Peyer's patch (tissue), 4 donors: ENCODE data around the gene GJB2. TPM values are rescaled to one million over a fixed set of nuclear protein-coding genes. Genes with fewer than 3 reads are reported as not detected.
"Not testable (repeated sequence)": the region's sequence is repeated elsewhere in the genome, so short reads cannot be mapped to it uniquely, and the experiment has no call there.

Experiments used
- DNase-seq, 3 donors: peaks; one replicate each; pipeline ENCODE4 v3.0.0-alpha.2; 2017 to 2019
- H3K27ac ChIP-seq, 4 donors: fragments of 200-600 bp; sonication (generic); one replicate each; pipeline ENCODE4 v1.5.1; 2016 to 2019
- H3K27me3 ChIP-seq, 2 donors: fragments of 200-600 bp; sonication (generic); one replicate each; pipeline ENCODE4 v1.5.1; 2019
- H3K36me3 ChIP-seq, 3 donors: fragments of 200-600 bp; sonication (generic); one replicate each; pipeline ENCODE4 v1.5.1; 2016 to 2019
- H3K4me1 ChIP-seq, 4 donors: fragments of 200-600 bp; sonication (generic); one replicate each; pipeline ENCODE4 v1.5.1; 2016 to 2019
- H3K4me3 ChIP-seq, 4 donors: fragments of 200-600 bp; sonication (generic); 1 replicate in 3 of 4; 2 replicates in 1 of 4; pipeline ENCODE4 v1.5.1; 2016 to 2019; ENCODE audit warnings: mild to moderate bottlenecking in 1 of 4
- H3K9me3 ChIP-seq, 4 donors: fragments of 200-600 bp; sonication (generic); one replicate each; pipeline ENCODE4 v1.5.1; 2016 to 2019; ENCODE audit warnings: mild to moderate bottlenecking in 1 of 4
- CTCF ChIP-seq, 6 experiments: fragments of 450-650 bp in 4 of 6; fragments of 200-600 bp in 2 of 6; sonication (generic) in 1 of 6; IDR thresholded peaks; one replicate each; pipeline ENCODE4 v1.5.1; 2017 to 2019; ENCODE audit warnings: antibody characterized with exemption in 6 of 6, mild to moderate bottlenecking in 3 of 6, moderate library complexity in 1 of 6
- POLR2A ChIP-seq, 2 donors: fragments of 450-650 bp; IDR thresholded peaks; one replicate each; pipeline ENCODE4 v1.5.1; 2017; ENCODE audit warnings: antibody characterized with exemption in 2 of 2, mild to moderate bottlenecking in 2 of 2, moderate library complexity in 2 of 2
- total RNA-seq, 4 donors: library from RNA; depleted of rRNA; stranded (reverse); fragments of >200 nt; gene quantifications; one replicate each; pipeline ENCODE4 v1.1.0, GENCODE V29; 2016

The GJB2 gene
- total RNA-seq, 4 donors from 2014 or later, result 3.3 to 25.7 (median 14.1) TPM

GRCh38 chr13:20156702-20157101 lies 36.0 kb downstream of the GJB2 start:
- Histone ChIP-seq H3K36me3 (no peaks in the 10 kb centered on the region), H3K4me3 (no peak overlapping the region), H3K27ac (no peak overlapping the region), H3K27me3 (peaks cover 0 to 27% of the 10 kb centered on the region in 2 donors), H3K4me1 (peaks cover 0 to 20% (median 7%) of the 10 kb centered on the region in 4 donors), H3K9me3 (no peaks in the 10 kb centered on the region)
- TF ChIP-seq POLR2A (IDR thresholded peaks at IDR 0.05) (no peak), CTCF (IDR thresholded peaks at IDR 0.05) (no peak)
- no peak for DNase-seq

- not testable (repeated sequence) for H3K27me3 ChIP-seq, H3K36me3 ChIP-seq, H3K4me1 ChIP-seq, H3K9me3 ChIP-seq, DNase-seq, H3K4me3 ChIP-seq, H3K27ac ChIP-seq
Measured at GRCh38 chr13:20153290-20153689, 39.4 kb downstream of the GJB2 start.

- no peak for TF ChIP-seq CTCF (IDR thresholded peaks at IDR 0.05)
- TF ChIP-seq POLR2A (IDR thresholded peaks at IDR 0.05), result no peak
Measured at GRCh38 chr13:20151612-20152011, 41.1 kb downstream of the GJB2 start.

GRCh38 chr13:20151016-20151415 lies 41.7 kb downstream of the GJB2 start:
- H3K27me3 ChIP-seq, result no peaks in the 10 kb centered on the region

More at GRCh38 chr13:20151612-20152011, 41.1 kb downstream of the GJB2 start:
- H3K36me3 ChIP-seq, result no peaks in the 10 kb centered on the region
- no peak overlapping the region for H3K4me3 ChIP-seq
- no peaks in the 10 kb centered on the region for H3K27me3 ChIP-seq
- H3K4me1 ChIP-seq, result no peaks in the 10 kb centered on the region
- no peak overlapping the region for H3K27ac ChIP-seq
- DNase-seq, result no peak
- H3K9me3 ChIP-seq, result no peaks in the 10 kb centered on the region

GRCh38 chr13:20150561-20150960 lies 42.2 kb downstream of the GJB2 start:
- Histone ChIP-seq H3K36me3 (no peaks in the 10 kb centered on the region), H3K4me3 (no peak overlapping the region), H3K27ac (no peak overlapping the region), H3K4me1 (no peaks in the 10 kb centered on the region), H3K9me3 (no peaks in the 10 kb centered on the region), H3K27me3 (no peaks in the 10 kb centered on the region)
- TF ChIP-seq POLR2A (IDR thresholded peaks at IDR 0.05) (no peak), CTCF (IDR thresholded peaks at IDR 0.05) (no peak)
- DNase-seq, result no peak

More at GRCh38 chr13:20151016-20151415, 41.7 kb downstream of the GJB2 start:
- no peak for DNase-seq
- no peaks in the 10 kb centered on the region for H3K4me1 ChIP-seq
- H3K36me3 ChIP-seq, result no peaks in the 10 kb centered on the region
- H3K4me3 ChIP-seq, result no peak overlapping the region
- no peak for TF ChIP-seq POLR2A (IDR thresholded peaks at IDR 0.05)
- no peak for TF ChIP-seq CTCF (IDR thresholded peaks at IDR 0.05)
- H3K9me3 ChIP-seq, result no peaks in the 10 kb centered on the region
- no peak overlapping the region for H3K27ac ChIP-seq

GRCh38 chr13:20149762-20150161 lies 43.0 kb downstream of the GJB2 start:
- TF ChIP-seq CTCF (IDR thresholded peaks at IDR 0.05) (no peak), POLR2A (IDR thresholded peaks at IDR 0.05) (no peak)
- no peaks in the 10 kb centered on the region for H3K9me3 ChIP-seq
- no peaks in the 10 kb centered on the region for H3K4me1 ChIP-seq
- no peak for DNase-seq
- no peaks in the 10 kb centered on the region for H3K36me3 ChIP-seq
- H3K4me3 ChIP-seq, result no peak overlapping the region
- H3K27me3 ChIP-seq, result no peaks in the 10 kb centered on the region
- no peak overlapping the region for H3K27ac ChIP-seq
